ENCODE data around the gene ADGRA1. TPM values are rescaled to one million over a fixed set of nuclear protein-coding genes. Genes with fewer than 3 reads are reported as not detected.

The ADGRA1 gene
- total RNA-seq, 1 experiment from 2014 or later = not detected

DNA sequence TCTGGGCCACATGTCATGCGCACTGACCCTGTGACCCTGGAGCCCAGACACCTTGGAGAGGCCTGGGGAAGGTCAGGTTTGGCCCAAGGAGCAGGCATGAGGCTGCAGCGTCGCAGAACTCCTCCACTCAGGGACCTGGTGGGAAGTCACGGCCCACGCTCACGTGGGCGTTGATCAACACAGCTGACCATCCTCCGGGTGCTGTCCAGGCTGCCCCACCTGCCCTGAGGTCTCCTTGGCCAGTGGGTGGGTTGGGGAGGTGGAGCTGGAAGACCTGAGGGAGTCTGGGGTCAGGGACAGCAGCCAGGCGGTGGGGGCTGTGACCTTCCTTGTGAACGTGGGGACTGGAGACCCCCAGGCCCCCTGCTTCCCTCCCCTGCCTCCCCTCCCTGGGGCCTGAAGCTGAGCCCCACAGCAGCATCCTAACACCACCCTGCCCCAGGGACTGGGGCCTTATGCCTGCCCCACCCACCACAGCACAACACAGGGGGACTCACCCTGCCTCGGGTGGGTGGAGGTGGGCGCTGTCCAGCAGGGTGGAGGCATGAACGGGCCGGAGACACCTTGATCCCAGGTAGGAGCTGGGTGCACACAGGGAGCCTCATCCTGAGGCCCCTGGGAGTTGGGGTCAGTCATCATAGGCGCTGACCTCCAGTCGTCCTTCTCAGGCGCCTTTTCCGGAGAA, 44.0 kb upstream of the ADGRA1 start:
- Histone ChIP-seq H3K27ac (ENCODE audit: low read length) (no peak overlapping the region), H3K4me3 (ENCODE audit: low read length) (no peak overlapping the region), H3K79me2 (ENCODE audit: low read length) (no peaks in the 10 kb centered on the region), H2AFZ (ENCODE audit: low read length) (no peak overlapping the region), H3K27me3 (ENCODE audit: low read length) (peaks cover 28% of the 10 kb centered on the region), H3K36me3 (ENCODE audit: low read depth, low read length) (no peaks in the 10 kb centered on the region), H3K4me1 (ENCODE audit: insufficient read depth, low read length) (no peaks in the 10 kb centered on the region), H3K9ac (ENCODE audit: low read length) (no peak overlapping the region), H3K9me3 (ENCODE audit: low read length) (no peaks in the 10 kb centered on the region), H3K4me2 (ENCODE audit: low read length) (no peak overlapping the region), H3F3A (ENCODE audit: low read length, unreplicated experiment) (no peaks in the 10 kb centered on the region), H4K20me1 (ENCODE audit: low read length) (no peaks in the 10 kb centered on the region), H3K9me2 (replicated peaks; ENCODE audit: low read length) (no peaks in the 10 kb centered on the region)
- intact Hi-C loops (cut with micrococcal nuclease) = no loop called here
- no TSS peak for BruUV-seq (replicated peaks)
- DNase-seq = no peak
- no peak for TF ChIP-seq EZH2phosphoT487 (IDR thresholded peaks at IDR 0.05; ENCODE audit: borderline replicate concordance, low read length)
- TF ChIP-seq EZH2 (IDR thresholded peaks at IDR 0.05; ENCODE audit: low read length, unreplicated experiment) = no peak
- TF ChIP-seq, protein P1, sequence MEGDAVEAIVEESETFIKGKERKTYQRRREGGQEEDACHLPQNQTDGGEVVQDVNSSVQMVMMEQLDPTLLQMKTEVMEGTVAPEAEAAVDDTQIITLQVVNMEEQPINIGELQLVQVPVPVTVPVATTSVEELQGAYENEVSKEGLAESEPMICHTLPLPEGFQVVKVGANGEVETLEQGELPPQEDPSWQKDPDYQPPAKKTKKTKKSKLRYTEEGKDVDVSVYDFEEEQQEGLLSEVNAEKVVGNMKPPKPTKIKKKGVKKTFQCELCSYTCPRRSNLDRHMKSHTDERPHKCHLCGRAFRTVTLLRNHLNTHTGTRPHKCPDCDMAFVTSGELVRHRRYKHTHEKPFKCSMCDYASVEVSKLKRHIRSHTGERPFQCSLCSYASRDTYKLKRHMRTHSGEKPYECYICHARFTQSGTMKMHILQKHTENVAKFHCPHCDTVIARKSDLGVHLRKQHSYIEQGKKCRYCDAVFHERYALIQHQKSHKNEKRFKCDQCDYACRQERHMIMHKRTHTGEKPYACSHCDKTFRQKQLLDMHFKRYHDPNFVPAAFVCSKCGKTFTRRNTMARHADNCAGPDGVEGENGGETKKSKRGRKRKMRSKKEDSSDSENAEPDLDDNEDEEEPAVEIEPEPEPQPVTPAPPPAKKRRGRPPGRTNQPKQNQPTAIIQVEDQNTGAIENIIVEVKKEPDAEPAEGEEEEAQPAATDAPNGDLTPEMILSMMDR (conservative IDR thresholded peaks at IDR 0.05; ENCODE audit: low read depth, low read length) = no peak
- ChIA-PET POLR2A (ENCODE audit: unreplicated experiment) (no interaction called here), CTCF (no interaction called here)
- no peak for ATAC-seq

DNA sequence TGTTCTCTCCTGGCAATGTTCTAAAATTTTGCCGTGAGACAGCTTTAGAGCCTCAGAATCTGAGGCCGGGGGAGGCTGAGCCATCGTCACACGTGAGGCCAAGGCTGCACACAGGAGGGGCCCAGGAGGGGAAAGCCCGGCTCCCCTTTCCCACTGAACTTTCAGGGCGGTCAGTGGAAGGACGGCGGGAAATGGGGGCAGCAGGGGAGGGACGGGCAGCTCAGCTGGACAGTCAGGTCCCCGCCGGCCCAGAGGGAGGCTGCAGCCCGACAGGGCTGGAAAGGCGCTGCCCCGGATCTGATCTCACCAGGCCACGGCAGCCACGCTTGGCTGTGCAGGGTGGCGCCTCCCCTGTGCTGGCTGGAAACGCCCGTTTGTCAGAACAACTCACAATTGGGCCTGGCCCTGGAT, 43.3 kb upstream of the ADGRA1 start:
- H2AFZ ChIP-seq (ENCODE audit: low read length) = no peak overlapping the region
- H3K9me2 ChIP-seq (replicated peaks; ENCODE audit: low read length) = no peaks in the 10 kb centered on the region
- no peaks in the 10 kb centered on the region for H3K9me3 ChIP-seq (ENCODE audit: low read length)
- H3K4me1 ChIP-seq (ENCODE audit: insufficient read depth, low read length) = no peaks in the 10 kb centered on the region
- H3K79me2 ChIP-seq (ENCODE audit: low read length) = no peaks in the 10 kb centered on the region
- no peak for DNase-seq
- intact Hi-C loops (cut with micrococcal nuclease) = no loop called here
- H3K4me2 ChIP-seq (ENCODE audit: low read length) = no peak overlapping the region
- H3K9ac ChIP-seq (ENCODE audit: low read length) = no peak overlapping the region
- CTCF ChIA-PET = no interaction called here
- H3K36me3 ChIP-seq (ENCODE audit: low read depth, low read length) = no peaks in the 10 kb centered on the region
- TF ChIP-seq, protein P1 (conservative IDR thresholded peaks at IDR 0.05; ENCODE audit: low read depth, low read length) = no peak
- TF ChIP-seq EZH2 (IDR thresholded peaks at IDR 0.05; ENCODE audit: low read length, unreplicated experiment) (no peak), EZH2phosphoT487 (IDR thresholded peaks at IDR 0.05; ENCODE audit: borderline replicate concordance, low read length) (no peak)
- no peak overlapping the region for H3K27ac ChIP-seq (ENCODE audit: low read length)
- no peak overlapping the region for H3K4me3 ChIP-seq (ENCODE audit: low read length)
- H3K27me3 ChIP-seq (ENCODE audit: low read length) = peaks cover 24% of the 10 kb centered on the region
- POLR2A ChIA-PET (ENCODE audit: unreplicated experiment) = no interaction called here
- H4K20me1 ChIP-seq (ENCODE audit: low read length) = no peaks in the 10 kb centered on the region
- ATAC-seq = peak; percentile 54; the same call in 1 of the 2 replicates
- H3F3A ChIP-seq (ENCODE audit: low read length, unreplicated experiment) = no peaks in the 10 kb centered on the region
- no TSS peak for BruUV-seq (replicated peaks)

DNA sequence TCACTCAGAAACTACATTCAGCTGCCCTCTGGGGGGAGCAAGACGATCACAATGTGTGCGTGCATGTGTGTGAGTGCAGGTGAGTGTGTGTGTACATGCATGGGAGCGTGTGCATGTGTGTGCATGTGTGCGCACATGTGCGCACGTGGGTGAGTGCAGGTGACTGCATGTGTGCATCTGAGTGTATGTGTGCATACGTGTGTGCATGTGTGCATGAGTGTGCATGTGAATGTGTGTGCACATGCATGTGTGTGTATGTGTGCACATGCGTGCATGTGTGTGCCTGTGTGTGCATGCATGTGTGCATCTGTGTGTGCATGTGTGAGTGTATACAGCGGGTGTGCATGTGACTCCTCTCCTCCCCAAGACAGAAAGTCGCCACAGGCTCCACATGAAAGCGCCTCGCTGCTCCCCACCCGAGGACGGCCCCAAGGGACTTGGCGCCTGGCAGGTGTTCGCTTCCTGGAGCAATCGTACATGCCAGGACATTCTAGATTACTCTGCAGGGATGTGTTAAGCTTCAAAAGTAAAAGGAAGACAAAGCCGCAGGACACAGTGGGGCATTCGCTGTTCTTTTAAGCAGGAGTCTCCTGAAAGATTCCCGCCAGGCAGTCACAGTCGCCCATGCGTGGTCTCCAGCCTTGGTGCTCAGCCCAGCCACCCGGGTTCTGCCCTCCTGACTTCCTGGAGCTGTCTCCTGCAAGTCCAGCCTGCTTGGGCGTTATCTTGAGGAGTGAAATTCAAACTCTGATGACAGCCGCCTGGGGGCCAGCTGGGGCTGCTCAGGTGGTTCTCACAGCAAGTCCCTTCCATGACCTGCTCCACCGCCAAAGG, 42.0 kb upstream of the ADGRA1 start:
- intact Hi-C loops (cut with micrococcal nuclease) = no loop called here
- TF ChIP-seq, protein P1 (conservative IDR thresholded peaks at IDR 0.05; ENCODE audit: low read depth, low read length) = no peak
- TF ChIP-seq EZH2 (IDR thresholded peaks at IDR 0.05; ENCODE audit: low read length, unreplicated experiment) = no peak
- TF ChIP-seq EZH2phosphoT487 (IDR thresholded peaks at IDR 0.05; ENCODE audit: borderline replicate concordance, low read length) = no peak
- Histone ChIP-seq H3F3A (ENCODE audit: low read length, unreplicated experiment) (no peaks in the 10 kb centered on the region), H2AFZ (ENCODE audit: low read length) (no peak overlapping the region), H3K27me3 (ENCODE audit: low read length) (peaks cover 15% of the 10 kb centered on the region), H3K79me2 (ENCODE audit: low read length) (no peaks in the 10 kb centered on the region), H3K9me3 (ENCODE audit: low read length) (no peaks in the 10 kb centered on the region), H3K27ac (ENCODE audit: low read length) (no peak overlapping the region), H3K9ac (ENCODE audit: low read length) (no peak overlapping the region), H3K4me1 (ENCODE audit: insufficient read depth, low read length) (no peaks in the 10 kb centered on the region), H3K36me3 (ENCODE audit: low read depth, low read length) (no peaks in the 10 kb centered on the region), H3K9me2 (replicated peaks; ENCODE audit: low read length) (no peaks in the 10 kb centered on the region), H3K4me2 (ENCODE audit: low read length) (no peak overlapping the region), H3K4me3 (ENCODE audit: low read length) (no peak overlapping the region), H4K20me1 (ENCODE audit: low read length) (no peaks in the 10 kb centered on the region)
- no TSS peak for BruUV-seq (replicated peaks)
- DNase-seq = no peak
- ChIA-PET CTCF (no interaction called here), POLR2A (ENCODE audit: unreplicated experiment) (no interaction called here)
- no peak for ATAC-seq

Measured in PC-3 (cell line).